GM18870 (cell line): Measurements from ENCODE around the gene IFNLR1.

Source experiments
- ATAC-seq: cut with Tn5 transposase; IDR thresholded peaks from one replicate; pipeline ENCODE4 v1.9.1; 2021; ENCODE audit warnings: moderate library complexity; ENCODE audit not compliant: unreplicated experiment

Gene IFNLR1

DNA sequence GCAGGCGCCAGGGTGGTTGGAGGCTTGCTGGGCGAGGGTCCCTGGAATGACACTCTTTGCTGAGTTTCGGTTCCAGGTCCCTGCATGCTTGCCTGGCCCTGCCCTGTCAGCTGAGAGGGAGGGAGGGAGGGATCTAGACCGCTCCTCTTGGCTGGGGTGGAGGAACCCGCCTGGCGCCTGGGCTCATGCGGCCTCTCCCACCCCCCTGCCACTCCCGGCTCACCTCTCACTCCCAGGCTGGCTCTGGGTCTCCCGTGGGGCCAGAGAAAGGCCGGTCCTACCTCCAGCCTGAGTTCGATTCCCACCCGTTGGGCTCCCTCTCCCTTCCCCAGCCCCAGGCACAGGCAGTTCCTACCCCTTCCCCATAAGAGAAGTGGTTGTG, 19.0 kb upstream of the IFNLR1 start:
- ATAC-seq: no peak

DNA sequence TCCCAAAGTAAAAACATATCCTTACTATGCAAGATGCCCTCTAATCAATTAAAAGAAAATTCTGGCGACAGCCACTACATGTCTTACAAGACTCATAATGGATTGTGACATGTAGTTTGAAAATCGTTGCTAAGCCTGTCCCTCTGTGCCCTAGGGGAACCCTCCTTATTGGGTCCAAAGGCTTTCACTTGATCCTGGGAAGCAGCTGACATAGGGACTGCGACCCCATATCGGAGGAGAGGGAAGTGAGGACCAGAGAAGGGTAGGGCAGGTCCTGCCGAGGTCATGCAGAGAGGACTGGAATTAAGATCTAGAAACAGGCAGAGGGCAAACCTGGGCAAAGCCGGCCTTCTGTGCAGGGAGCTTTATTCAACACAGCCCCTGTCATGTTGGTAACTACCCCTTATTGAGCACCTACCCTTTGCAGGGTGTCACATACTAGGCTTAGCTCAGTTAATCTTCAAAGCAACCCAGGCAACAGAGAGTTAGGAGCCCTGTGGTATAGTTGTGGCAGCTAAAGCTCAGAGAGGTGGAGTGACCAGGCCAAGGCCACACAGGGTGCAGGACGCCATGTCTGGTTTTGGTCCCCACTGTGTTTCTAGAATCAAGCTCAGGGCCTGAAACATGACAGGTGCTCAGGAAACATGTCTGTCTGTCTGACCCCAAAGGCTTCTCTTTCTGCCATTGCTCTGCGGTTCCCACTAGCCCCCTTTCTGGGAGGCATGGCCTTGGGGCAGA, 18.4 kb upstream of the IFNLR1 start:
- ATAC-seq: no peak

DNA sequence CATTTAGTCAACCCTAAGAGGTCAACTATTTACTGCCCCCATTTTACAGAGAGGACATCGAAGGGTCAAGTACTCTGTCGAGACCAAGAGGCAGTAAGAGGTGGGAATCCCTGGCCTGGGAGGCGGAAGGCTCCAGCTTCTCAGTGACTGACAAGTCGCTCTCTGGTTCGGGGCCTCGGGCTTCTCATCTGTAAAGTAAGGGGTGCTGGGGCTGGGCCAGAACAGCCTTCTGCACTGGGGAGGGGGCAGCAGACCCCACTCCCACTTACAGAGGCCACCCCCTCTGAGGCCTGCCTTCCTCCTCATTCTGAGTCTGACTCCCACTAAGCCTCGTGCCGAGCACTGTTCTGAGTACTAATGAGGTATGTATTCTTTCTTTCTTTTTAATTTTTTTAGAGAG, 17.0 kb upstream of the IFNLR1 start:
- no peak for ATAC-seq

- peak; percentile 55 for ATAC-seq
These were observed 16.3 kb upstream of the IFNLR1 start for GRCh38 chr1:24203404-24203803.

- no peak for ATAC-seq
These were observed 15.9 kb upstream of the IFNLR1 start for GRCh38 chr1:24202987-24203386.

DNA sequence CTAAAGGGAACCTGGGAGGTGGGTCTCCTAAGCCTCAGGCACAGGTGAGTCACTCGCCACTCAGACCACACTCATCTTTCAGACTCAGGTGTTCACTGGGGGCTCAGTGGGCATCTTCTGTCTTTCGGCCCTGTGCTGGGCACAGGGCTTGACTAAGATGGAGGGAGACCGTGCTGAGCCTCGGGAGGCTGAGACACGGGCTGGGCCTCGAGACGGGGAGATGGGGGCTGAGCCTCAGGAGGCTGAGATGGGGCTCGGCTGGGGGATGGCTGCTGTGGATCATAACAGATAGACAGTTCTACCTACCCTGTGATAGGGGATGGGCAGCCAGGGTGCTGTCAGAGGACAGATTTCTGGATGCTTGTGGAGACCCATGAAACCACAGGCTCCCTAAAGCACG, 15.5 kb upstream of the IFNLR1 start:
- ATAC-seq: no peak

DNA sequence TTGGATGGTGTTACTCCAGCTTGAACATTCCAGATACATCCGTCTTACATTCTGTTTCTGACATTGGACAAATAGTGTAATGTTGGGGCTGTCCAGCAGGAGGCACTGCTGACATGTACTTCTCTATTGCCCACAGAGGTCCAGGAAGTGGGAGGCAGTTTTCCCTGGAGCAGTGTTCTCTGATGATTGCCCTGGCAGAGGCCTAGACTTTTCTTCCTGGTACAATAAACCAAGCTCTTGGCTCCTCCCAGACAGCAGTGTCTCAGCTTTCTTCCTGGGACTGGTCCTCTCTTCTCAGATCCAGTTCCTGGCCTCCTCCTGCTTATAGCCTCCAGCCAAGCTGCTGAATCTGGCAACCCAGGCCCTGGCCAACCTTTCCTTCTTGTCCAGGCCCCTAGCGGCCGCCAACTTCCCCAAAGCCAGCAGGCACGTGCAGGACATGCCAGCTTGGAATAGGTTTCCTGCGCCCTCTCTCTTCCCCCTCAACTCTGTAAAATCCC, 14.9 kb upstream of the IFNLR1 start:
- ATAC-seq: no peak

DNA sequence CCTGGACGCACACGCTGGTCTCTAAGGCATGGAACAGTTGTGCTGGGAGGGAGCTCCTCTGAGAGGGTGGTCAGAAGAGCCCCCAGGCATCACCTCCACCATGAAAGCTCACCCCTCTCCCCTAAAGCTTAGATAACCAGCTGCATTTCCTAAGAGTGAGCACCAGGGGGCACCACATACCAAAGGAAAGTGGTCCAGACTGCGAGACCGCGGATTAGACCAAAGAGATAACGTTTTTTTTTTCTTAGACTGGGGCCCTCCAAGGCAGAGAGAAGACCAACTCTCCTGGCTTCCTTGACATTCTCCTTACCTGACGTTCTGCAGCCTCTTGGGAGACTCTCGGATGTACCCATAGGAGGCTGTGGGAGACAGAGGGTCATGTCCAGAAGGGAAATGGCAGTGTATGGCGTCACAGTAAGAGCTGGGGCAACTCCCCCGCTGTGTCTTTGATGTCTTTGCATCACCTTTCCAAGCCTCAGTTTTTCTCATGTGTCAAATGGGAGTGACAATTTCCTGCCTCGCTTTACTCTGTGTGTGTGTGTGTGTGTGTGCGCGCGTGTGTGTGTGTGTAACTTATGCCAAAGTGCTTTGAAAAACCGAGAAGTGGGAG, 12.3 kb upstream of the IFNLR1 start:
- no peak for ATAC-seq

DNA sequence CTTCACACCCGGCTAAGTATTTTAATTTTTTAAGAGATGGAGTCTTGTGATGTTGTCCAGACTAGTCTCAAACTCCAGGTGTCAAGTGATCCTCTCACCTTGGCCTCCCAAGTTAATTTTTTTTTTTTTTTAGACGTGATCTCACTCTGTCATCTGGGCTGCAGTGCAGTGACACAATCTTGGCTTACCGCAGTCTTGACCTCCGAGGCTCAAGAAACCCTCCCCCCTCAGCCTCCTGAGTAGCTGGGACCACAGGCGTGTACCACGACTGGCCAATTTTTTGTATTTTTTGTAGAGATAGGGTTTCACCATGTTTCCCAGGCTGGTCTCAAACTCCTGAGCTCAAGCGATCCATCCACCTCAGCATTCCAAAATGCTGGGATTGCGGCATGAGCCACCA, 11.7 kb upstream of the IFNLR1 start:
- ATAC-seq: no peak

DNA sequence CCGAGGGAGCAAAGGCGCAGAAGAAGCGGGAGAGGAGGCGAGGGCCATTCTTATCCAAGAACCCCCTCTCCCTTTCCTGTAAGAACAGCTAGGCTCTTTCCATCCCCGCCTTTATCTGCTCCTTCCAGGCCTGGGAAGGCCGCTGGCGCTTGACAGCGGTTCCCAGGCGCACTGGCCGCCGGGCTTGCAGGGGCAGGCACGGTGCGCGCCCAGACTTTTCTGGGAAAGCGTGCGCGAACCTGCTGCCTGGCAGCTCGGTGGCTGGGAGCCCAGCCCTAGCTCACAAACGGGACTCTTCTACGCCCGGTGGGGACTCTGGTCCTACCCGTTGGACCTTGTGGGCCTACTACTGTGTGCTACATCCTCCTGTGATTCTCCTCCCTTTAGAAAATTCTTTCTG, 8.8 kb upstream of the IFNLR1 start:
- no peak for ATAC-seq

DNA sequence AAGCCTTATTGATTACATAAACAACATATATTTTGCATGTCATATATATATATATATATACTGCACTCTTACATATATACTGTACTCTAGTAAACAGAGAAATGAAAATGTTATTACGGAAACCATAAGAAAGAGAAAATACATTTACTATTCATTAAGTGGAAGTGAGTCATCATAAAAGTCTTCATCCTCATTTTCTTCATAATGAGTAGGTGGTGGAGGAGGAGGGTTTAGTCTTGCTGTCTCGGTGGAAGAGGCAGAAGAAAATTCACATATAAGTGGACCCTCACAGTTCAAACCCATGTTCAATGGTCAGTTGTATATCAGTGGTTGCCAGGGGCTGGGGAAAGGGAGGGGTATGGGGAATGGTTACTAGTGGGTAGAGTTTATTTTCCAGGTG, 8.0 kb upstream of the IFNLR1 start:
- no peak for ATAC-seq

GRCh38 chr1:24193046-24193445, 6.0 kb upstream of the IFNLR1 start:
- ATAC-seq: no peak

DNA sequence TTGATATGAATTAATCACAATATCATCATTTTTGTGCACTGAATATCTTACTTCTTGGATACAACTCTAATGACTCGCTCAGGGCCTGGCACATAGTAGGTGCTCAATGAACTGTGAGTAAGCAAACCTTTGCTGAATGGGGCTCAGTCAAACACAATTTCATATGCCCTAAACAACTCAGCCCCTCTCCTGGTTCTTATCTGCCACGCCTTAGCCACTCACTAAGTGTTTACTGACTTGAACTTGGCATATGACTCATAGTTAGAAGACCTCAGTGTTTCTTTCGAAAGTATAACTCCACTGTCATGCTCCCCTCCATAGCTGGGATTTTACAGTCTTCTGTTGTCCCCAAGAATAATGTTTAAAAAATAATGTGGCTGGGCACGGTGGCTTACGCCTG, 4.8 kb upstream of the IFNLR1 start:
- no peak for ATAC-seq

- peak; percentile 47 for ATAC-seq
These were observed 3.9 kb upstream of the IFNLR1 start for GRCh38 chr1:24190983-24191461.

GRCh38 chr1:24189528-24189927, 2.4 kb upstream of the IFNLR1 start:
- no peak for ATAC-seq

DNA sequence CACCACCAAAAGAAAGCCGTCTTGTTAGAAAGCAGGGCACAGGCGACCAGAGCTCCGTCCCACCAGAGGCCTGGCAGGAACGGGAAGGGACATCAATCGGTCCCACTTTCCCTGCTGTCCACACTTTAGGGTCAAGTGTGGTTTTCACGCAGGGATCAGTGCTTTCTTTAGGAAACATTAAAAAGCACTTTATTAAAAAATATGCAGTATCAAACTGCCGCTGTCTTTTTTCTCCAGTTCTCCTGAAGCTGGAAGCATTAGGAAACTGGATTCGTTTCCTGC, 437 bp downstream of the IFNLR1 start:
- ATAC-seq: no peak

GRCh38 chr1:24186031-24186710, 918 bp downstream of the IFNLR1 start:
- ATAC-seq: no peak

GRCh38 chr1:24185076-24185475, 2.0 kb downstream of the IFNLR1 start:
- no peak for ATAC-seq

GRCh38 chr1:24182061-24182460, 5.0 kb downstream of the IFNLR1 start:
- ATAC-seq: no peak

GRCh38 chr1:24181619-24182018, 5.5 kb downstream of the IFNLR1 start:
- ATAC-seq: no peak

- ATAC-seq: no peak
These were observed 6.4 kb downstream of the IFNLR1 start for GRCh38 chr1:24180676-24181075.

DNA sequence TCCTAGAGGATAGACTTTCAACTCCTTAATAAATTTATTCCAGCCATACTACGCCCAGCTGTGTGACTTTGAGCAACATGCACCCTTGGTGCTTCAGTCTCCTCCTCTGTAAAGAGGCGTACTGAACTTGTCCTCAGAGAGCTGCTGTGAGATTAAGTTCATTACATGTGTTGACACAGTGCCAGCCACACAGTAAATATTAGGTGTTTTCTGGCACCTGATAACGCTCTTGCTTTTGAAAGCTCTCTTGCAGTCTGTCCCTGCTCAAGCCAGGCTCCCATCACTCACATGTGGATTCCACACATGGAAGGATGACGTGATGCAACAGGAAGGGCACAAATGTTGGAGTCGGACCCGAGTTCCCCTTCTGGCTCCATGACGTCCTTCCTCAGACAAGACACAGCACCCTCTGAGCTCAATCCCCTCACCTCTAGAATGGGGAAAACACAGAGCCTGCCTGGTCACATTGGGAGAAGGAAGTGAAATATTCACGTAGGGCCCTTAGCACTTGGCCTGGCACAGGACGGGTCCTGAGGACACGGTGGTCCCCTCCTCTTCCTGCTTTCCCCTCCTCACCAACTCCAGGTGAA, 7.7 kb downstream of the IFNLR1 start:
- ATAC-seq: no peak
